Measurements from ENCODE around the gene WWOX.

Gene WWOX

GRCh38 chr16:78785218-78785617 is 685.8 kb downstream of the WWOX start:
- Histone ChIP-seq H4K91ac (ENCODE audit: low read depth, low read length) (no peak overlapping the region), H3K4me3 (ENCODE audit: low read depth, low read length) (no peak overlapping the region), H3K27me3 (ENCODE audit: insufficient read depth, low read length) (no peaks in the 10 kb centered on the region), H2BK12ac (ENCODE audit: low read length) (no peak overlapping the region), H3K36me3 (ENCODE audit: control insufficient read depth in 1 of 2, insufficient read depth in 2 of 2, low read length in 2 of 2) (no peaks in the 10 kb centered on the region), H2AFZ (ENCODE audit: insufficient read depth, low read length, poor library complexity) (no peak overlapping the region), H3K79me2 (ENCODE audit: control insufficient read depth, insufficient read depth, low read length, poor library complexity) (no peaks in the 10 kb centered on the region), H3K4me1 (ENCODE audit: control insufficient read depth in 1 of 2, insufficient read depth in 2 of 2, low read length in 2 of 2) (peaks cover 5% of the 10 kb centered on the region in 2 experiments), H2BK5ac (ENCODE audit: low read depth, low read length, poor library complexity) (no peak overlapping the region), H3K79me1 (ENCODE audit: low read length) (no peaks in the 10 kb centered on the region), H2BK120ac (ENCODE audit: insufficient read depth, low read length, poor library complexity) (no peak overlapping the region), H3K23ac (ENCODE audit: low read length) (no peak overlapping the region), H3K27ac (ENCODE audit: low read depth, low read length) (no peak overlapping the region), H3K14ac (ENCODE audit: low read length) (no peak overlapping the region), H3K9me3 (ENCODE audit: insufficient read depth, low read depth, low read length) (no peaks in the 10 kb centered on the region), H3K9ac (ENCODE audit: low read length) (no peak overlapping the region), H3K4ac (ENCODE audit: low read depth, low read length) (no peak overlapping the region), H3K4me2 (ENCODE audit: low read length) (no peak overlapping the region), H3K18ac (ENCODE audit: low read length) (no peak overlapping the region), H4K8ac (ENCODE audit: low read depth, low read length) (no peak overlapping the region), H2AK5ac (ENCODE audit: low read length) (no peak overlapping the region), H4K12ac (ENCODE audit: low read depth, low read length) (no peak overlapping the region)
- DNase-seq, result no peak
- no CpG with 5 or more reads among the region's 3 CpGs for WGBS (ENCODE audit: extremely low coverage, insufficient coverage, insufficient read length)

- no peak overlapping the region for H3K4ac ChIP-seq (ENCODE audit: low read depth, low read length)
These were observed 687.2 kb downstream of the WWOX start for GRCh38 chr16:78786635-78787034.

GRCh38 chr16:78788276-78788675 is 688.8 kb downstream of the WWOX start:
- H3K4me1 ChIP-seq (ENCODE audit: control insufficient read depth in 1 of 2, insufficient read depth in 2 of 2, low read length in 2 of 2), result peaks cover 8 to 9% of the 10 kb centered on the region in 2 experiments

More at GRCh38 chr16:78786635-78787034, 687.2 kb downstream of the WWOX start:
- Histone ChIP-seq H3K79me2 (ENCODE audit: control insufficient read depth, insufficient read depth, low read length, poor library complexity) (no peaks in the 10 kb centered on the region), H2AFZ (ENCODE audit: insufficient read depth, low read length, poor library complexity) (no peak overlapping the region), H3K14ac (ENCODE audit: low read length) (no peak overlapping the region), H3K27me3 (ENCODE audit: insufficient read depth, low read length) (no peaks in the 10 kb centered on the region), H2BK12ac (ENCODE audit: low read length) (no peak overlapping the region), H2BK5ac (ENCODE audit: low read depth, low read length, poor library complexity) (no peak overlapping the region), H4K8ac (ENCODE audit: low read depth, low read length) (no peak overlapping the region), H3K27ac (ENCODE audit: low read depth, low read length) (no peak overlapping the region), H3K4me2 (ENCODE audit: low read length) (no peak overlapping the region), H3K18ac (ENCODE audit: low read length) (no peak overlapping the region), H3K36me3 (ENCODE audit: control insufficient read depth in 1 of 2, insufficient read depth in 2 of 2, low read length in 2 of 2) (no peaks in the 10 kb centered on the region), H3K9ac (ENCODE audit: low read length) (no peak overlapping the region), H4K12ac (ENCODE audit: low read depth, low read length) (no peak overlapping the region), H2AK5ac (ENCODE audit: low read length) (no peak overlapping the region), H3K9me3 (ENCODE audit: insufficient read depth, low read depth, low read length) (no peaks in the 10 kb centered on the region), H3K79me1 (ENCODE audit: low read length) (no peaks in the 10 kb centered on the region), H3K4me1 (ENCODE audit: control insufficient read depth in 1 of 2, insufficient read depth in 2 of 2, low read length in 2 of 2) (peaks cover 8 to 9% of the 10 kb centered on the region in 2 experiments), H3K4me3 (ENCODE audit: low read depth, low read length) (no peak overlapping the region), H3K23ac (ENCODE audit: low read length) (no peak overlapping the region), H2BK120ac (ENCODE audit: insufficient read depth, low read length, poor library complexity) (no peak overlapping the region), H4K91ac (ENCODE audit: low read depth, low read length) (no peak overlapping the region)
- WGBS (ENCODE audit: extremely low coverage, insufficient coverage, insufficient read length), result no CpG with 5 or more reads among the region's 3 CpGs
- DNase-seq, result peak; percentile 6 to 39

GRCh38 chr16:78788696-78789095 is 689.2 kb downstream of the WWOX start:
- DNase-seq, result no peak
- no peak overlapping the region for H3K4me2 ChIP-seq (ENCODE audit: low read length)
- no peak overlapping the region for H4K8ac ChIP-seq (ENCODE audit: low read depth, low read length)
- peaks cover 8 to 9% of the 10 kb centered on the region in 2 experiments for H3K4me1 ChIP-seq (ENCODE audit: control insufficient read depth in 1 of 2, insufficient read depth in 2 of 2, low read length in 2 of 2)
- no peak overlapping the region for H3K27ac ChIP-seq (ENCODE audit: low read depth, low read length)
- no peak overlapping the region for H3K14ac ChIP-seq (ENCODE audit: low read length)
- H3K27me3 ChIP-seq (ENCODE audit: insufficient read depth, low read length), result no peaks in the 10 kb centered on the region
- H4K91ac ChIP-seq (ENCODE audit: low read depth, low read length), result no peak overlapping the region
- H3K79me2 ChIP-seq (ENCODE audit: control insufficient read depth, insufficient read depth, low read length, poor library complexity), result no peaks in the 10 kb centered on the region
- H3K4me3 ChIP-seq (ENCODE audit: low read depth, low read length), result no peak overlapping the region
- H3K23ac ChIP-seq (ENCODE audit: low read length), result no peak overlapping the region
- no peak overlapping the region for H2BK5ac ChIP-seq (ENCODE audit: low read depth, low read length, poor library complexity)
- no peaks in the 10 kb centered on the region for H3K36me3 ChIP-seq (ENCODE audit: control insufficient read depth in 1 of 2, insufficient read depth in 2 of 2, low read length in 2 of 2)
- no CpG with 5 or more reads among the region's 2 CpGs for WGBS (ENCODE audit: extremely low coverage, insufficient coverage, insufficient read length)
- no peak overlapping the region for H3K9ac ChIP-seq (ENCODE audit: low read length)
- H4K12ac ChIP-seq (ENCODE audit: low read depth, low read length), result no peak overlapping the region
- H3K9me3 ChIP-seq (ENCODE audit: insufficient read depth, low read depth, low read length), result no peaks in the 10 kb centered on the region
- no peak overlapping the region for H2AK5ac ChIP-seq (ENCODE audit: low read length)
- no peak overlapping the region for H2AFZ ChIP-seq (ENCODE audit: insufficient read depth, low read length, poor library complexity)
- no peak overlapping the region for H3K4ac ChIP-seq (ENCODE audit: low read depth, low read length)
- no peak overlapping the region for H2BK120ac ChIP-seq (ENCODE audit: insufficient read depth, low read length, poor library complexity)
- no peak overlapping the region for H3K18ac ChIP-seq (ENCODE audit: low read length)
- H3K79me1 ChIP-seq (ENCODE audit: low read length), result no peaks in the 10 kb centered on the region
- H2BK12ac ChIP-seq (ENCODE audit: low read length), result no peak overlapping the region

More at GRCh38 chr16:78788276-78788675, 688.8 kb downstream of the WWOX start:
- no peak overlapping the region for H4K8ac ChIP-seq (ENCODE audit: low read depth, low read length)
- H3K27me3 ChIP-seq (ENCODE audit: insufficient read depth, low read length), result no peaks in the 10 kb centered on the region
- DNase-seq, result no peak
- no peak overlapping the region for H3K18ac ChIP-seq (ENCODE audit: low read length)
- H3K23ac ChIP-seq (ENCODE audit: low read length), result no peak overlapping the region
- H2AK5ac ChIP-seq (ENCODE audit: low read length), result no peak overlapping the region
- no peaks in the 10 kb centered on the region for H3K36me3 ChIP-seq (ENCODE audit: control insufficient read depth in 1 of 2, insufficient read depth in 2 of 2, low read length in 2 of 2)
- no peak overlapping the region for H3K4me3 ChIP-seq (ENCODE audit: low read depth, low read length)
- no peak overlapping the region for H3K14ac ChIP-seq (ENCODE audit: low read length)
- H3K4me2 ChIP-seq (ENCODE audit: low read length), result no peak overlapping the region
- no peak overlapping the region for H3K27ac ChIP-seq (ENCODE audit: low read depth, low read length)
- H2AFZ ChIP-seq (ENCODE audit: insufficient read depth, low read length, poor library complexity), result no peak overlapping the region
- no peak overlapping the region for H2BK120ac ChIP-seq (ENCODE audit: insufficient read depth, low read length, poor library complexity)
- no peak overlapping the region for H3K9ac ChIP-seq (ENCODE audit: low read length)
- H2BK12ac ChIP-seq (ENCODE audit: low read length), result no peak overlapping the region
- no peak overlapping the region for H4K91ac ChIP-seq (ENCODE audit: low read depth, low read length)
- WGBS (ENCODE audit: extremely low coverage, insufficient coverage, insufficient read length), result no CpG with 5 or more reads among the region's 2 CpGs
- no peaks in the 10 kb centered on the region for H3K9me3 ChIP-seq (ENCODE audit: insufficient read depth, low read depth, low read length)
- no peaks in the 10 kb centered on the region for H3K79me2 ChIP-seq (ENCODE audit: control insufficient read depth, insufficient read depth, low read length, poor library complexity)
- H3K4ac ChIP-seq (ENCODE audit: low read depth, low read length), result no peak overlapping the region
- H2BK5ac ChIP-seq (ENCODE audit: low read depth, low read length, poor library complexity), result no peak overlapping the region
- no peak overlapping the region for H4K12ac ChIP-seq (ENCODE audit: low read depth, low read length)
- no peaks in the 10 kb centered on the region for H3K79me1 ChIP-seq (ENCODE audit: low read length)
